ENCODE measurements around the gene PTGFRN.

Gene PTGFRN

DNA sequence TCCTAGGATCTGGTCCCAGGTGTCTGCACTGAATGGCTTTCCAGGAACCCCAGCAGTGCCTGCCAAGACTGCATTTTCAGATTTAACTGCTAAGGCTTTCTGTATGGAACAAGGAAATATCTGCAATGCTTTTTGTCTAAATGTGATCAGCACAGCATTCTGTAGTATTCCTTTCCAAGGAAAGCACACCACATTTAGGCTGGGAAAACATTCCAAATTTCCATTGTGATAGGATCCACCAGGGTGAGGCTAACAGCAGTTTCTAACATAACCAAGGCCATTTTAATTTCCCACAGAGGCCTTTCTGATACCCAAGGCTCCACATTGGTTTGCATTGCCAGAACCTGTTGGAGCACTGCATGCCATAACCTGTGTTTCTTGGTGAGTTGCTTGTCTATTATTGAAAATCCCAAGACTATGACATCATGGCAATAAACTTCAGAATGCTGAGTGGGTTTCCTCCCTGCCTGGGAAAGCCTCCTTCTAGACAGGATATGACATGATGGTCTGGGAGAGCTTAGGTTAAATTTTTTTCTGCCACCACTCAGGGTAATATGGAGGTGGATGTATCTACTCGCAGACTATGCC lies 23.3 kb upstream of the PTGFRN start:
- no peak for DNase-seq (ENCODE audit: low read depth, low spot score)
- no peak overlapping the region for H3K4me3 ChIP-seq (ENCODE audit: low read depth, low read length)
- POLR2A ChIA-PET = no interaction called here
- TF ChIP-seq, protein P1, sequence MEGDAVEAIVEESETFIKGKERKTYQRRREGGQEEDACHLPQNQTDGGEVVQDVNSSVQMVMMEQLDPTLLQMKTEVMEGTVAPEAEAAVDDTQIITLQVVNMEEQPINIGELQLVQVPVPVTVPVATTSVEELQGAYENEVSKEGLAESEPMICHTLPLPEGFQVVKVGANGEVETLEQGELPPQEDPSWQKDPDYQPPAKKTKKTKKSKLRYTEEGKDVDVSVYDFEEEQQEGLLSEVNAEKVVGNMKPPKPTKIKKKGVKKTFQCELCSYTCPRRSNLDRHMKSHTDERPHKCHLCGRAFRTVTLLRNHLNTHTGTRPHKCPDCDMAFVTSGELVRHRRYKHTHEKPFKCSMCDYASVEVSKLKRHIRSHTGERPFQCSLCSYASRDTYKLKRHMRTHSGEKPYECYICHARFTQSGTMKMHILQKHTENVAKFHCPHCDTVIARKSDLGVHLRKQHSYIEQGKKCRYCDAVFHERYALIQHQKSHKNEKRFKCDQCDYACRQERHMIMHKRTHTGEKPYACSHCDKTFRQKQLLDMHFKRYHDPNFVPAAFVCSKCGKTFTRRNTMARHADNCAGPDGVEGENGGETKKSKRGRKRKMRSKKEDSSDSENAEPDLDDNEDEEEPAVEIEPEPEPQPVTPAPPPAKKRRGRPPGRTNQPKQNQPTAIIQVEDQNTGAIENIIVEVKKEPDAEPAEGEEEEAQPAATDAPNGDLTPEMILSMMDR (IDR thresholded peaks at IDR 0.05; ENCODE audit: insufficient read depth, low read length, missing control alignments) = no peak
- CTCF ChIA-PET = no interaction called here

DNA sequence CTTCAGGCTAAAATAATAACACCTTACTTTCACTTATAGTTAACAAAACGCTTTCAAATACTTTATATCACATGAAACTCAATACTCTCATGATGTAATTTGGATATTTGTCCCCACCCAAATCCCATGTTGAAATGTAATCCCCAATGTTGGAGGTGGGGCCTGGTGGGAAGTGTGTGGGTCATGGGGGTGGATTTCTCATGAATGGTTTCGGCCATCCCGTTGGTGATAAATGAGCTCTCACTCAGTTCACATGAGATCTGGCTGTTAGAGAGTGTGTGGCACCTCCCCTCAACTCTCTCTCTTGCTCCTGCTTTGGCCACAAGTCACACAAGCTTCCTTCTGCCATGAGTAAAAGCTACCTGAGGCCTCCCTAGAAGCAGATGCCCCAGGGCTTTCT lies 22.5 kb upstream of the PTGFRN start:
- CTCF ChIA-PET = no interaction called here
- POLR2A ChIA-PET = no interaction called here
- no peak overlapping the region for H3K4me3 ChIP-seq (ENCODE audit: low read depth, low read length)
- DNase-seq (ENCODE audit: low read depth, low spot score) = no peak
- TF ChIP-seq, protein P1 (IDR thresholded peaks at IDR 0.05; ENCODE audit: insufficient read depth, low read length, missing control alignments) = no peak

DNA sequence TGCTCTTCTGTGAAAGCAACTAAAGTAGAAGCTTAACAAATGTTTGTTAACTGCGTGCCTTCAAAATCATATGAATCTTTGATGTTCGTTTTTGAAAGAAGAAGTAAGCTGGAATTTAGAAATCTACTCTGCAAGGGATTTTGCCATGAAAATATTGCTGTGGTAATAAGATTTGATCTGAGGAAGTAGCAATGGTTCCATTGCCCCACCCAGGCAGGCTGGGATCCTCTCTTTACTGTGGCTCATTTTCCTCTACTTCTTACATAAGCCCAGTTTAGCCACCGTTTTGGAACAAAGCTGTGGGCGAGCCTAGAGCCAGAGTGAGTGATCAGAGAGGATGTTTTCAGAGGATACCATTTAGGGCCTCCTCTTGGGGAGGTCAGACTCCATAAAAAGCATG lies 20.3 kb upstream of the PTGFRN start:
- POLR2A ChIA-PET = no interaction called here
- H3K4me3 ChIP-seq (ENCODE audit: low read depth, low read length) = no peak overlapping the region
- DNase-seq (ENCODE audit: low read depth, low spot score) = no peak
- TF ChIP-seq, protein P1 (IDR thresholded peaks at IDR 0.05; ENCODE audit: insufficient read depth, low read length, missing control alignments) = no peak
- CTCF ChIA-PET = interaction anchor here (1.0 kb wide), 1 partner anchor 152 kb away, joined by 3 read pairs; no protein-coding TSS in a partner anchor

DNA sequence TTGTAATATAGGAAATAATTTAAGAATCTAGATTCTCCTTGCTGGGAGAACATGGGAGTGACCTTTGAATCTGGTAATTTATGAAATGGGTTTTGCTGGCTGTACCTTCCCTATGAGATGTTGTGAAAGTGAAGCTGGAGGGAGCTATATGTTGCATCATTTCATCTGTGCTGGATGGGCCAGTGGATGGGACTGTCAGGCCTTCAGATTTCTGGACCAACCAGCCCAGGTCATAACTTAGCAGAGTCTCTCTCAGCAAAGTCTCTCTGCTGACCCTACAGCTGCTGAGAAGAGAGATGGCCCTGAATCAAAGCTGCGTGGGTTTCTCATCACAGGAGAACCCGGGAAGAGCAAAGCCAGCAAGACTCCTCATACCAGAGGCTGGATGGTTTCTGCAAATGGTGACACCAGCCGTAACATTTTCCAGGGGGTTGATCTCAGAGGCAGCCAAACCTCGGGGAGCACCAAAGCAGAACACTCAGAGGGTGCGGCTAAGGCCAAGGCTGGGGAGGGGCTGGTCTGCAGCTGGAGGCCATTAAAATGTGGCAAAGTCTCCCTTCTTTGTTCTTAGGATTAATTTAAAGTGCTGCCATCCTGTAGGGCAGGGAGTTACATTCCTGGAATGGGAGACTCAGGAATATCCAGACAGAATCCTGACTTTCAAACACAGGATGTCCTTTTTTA lies 18.2 kb upstream of the PTGFRN start:
- DNase-seq (ENCODE audit: low read depth, low spot score) = no peak
- CTCF ChIA-PET = no interaction called here
- H3K4me3 ChIP-seq (ENCODE audit: low read depth, low read length) = no peak overlapping the region
- POLR2A ChIA-PET = no interaction called here
- TF ChIP-seq, protein P1 (IDR thresholded peaks at IDR 0.05; ENCODE audit: insufficient read depth, low read length, missing control alignments) = no peak

DNA sequence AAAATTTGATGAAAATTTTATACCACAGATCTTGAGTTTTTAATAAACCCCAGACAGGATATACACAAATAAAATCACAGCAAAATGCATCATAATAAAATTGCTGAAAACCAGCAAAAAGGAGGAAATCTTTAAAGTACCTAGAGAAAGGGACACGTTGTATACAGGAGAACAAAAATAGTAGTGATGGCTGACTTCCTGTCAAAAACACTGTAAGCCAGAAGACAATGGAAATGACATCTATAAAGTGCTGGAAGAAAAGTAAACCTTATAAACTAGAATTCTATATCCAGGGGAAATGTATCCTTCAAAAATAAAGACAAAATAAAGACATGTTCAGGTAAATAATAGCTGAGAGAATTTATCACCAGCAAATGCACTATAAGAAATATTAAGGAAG lies 14.6 kb upstream of the PTGFRN start:
- no peak for DNase-seq (ENCODE audit: low read depth, low spot score)
- ChIA-PET CTCF (no interaction called here), POLR2A (no interaction called here)

DNA sequence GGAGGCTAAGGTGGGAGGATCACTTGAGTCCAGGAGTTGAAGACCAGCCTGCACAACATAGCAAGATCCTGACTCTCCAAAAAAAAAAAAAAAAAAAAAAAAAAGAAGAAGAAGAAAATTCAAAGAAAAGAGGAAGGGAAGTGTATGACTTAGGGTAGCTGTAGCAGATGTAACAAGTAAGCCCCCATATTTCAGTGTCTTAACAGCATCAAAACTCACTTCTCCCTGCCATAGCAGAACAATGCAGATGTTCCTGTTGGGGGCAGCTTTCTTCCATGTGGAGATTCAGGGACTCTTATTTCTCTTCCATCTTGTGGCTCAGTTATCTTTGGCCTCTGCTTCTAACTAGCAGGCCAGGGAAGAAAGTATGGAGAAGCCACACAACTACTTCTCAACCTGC lies 10.2 kb upstream of the PTGFRN start:
- TF ChIP-seq, protein P1 (IDR thresholded peaks at IDR 0.05; ENCODE audit: insufficient read depth, low read length, missing control alignments) = no peak
- POLR2A ChIA-PET = no interaction called here
- DNase-seq (ENCODE audit: low read depth, low spot score) = no peak
- CTCF ChIA-PET = no interaction called here
- no peak overlapping the region for H3K4me3 ChIP-seq (ENCODE audit: low read depth, low read length)

More for the DNA sequence above, 14.6 kb upstream of the PTGFRN start:
- TF ChIP-seq, protein P1 (IDR thresholded peaks at IDR 0.05; ENCODE audit: insufficient read depth, low read length, missing control alignments) = no peak
- H3K4me3 ChIP-seq (ENCODE audit: low read depth, low read length) = no peak overlapping the region

Data from AG04449 (cell line).